Gastroesophageal sphincter (tissue), 3 donors: ENCODE results near the gene KL.

ENCODE experiments used
- EP300 ChIP-seq: sonication (generic); formaldehyde crosslinking; IDR thresholded peaks from one replicate; pipeline ENCODE4 v1.6.1; 2017; ENCODE audit warnings: antibody characterized with exemption, mild to moderate bottlenecking
- POLR2A ChIP-seq, 2 donors: fragments of 450-650 bp; IDR thresholded peaks; one replicate each; pipeline ENCODE4 v1.6.1; 2017; ENCODE audit warnings: antibody characterized with exemption in 2 of 2, mild to moderate bottlenecking in 2 of 2, moderate library complexity in 1 of 2
- POLR2AphosphoS5 ChIP-seq: sonication (generic); formaldehyde crosslinking; IDR thresholded peaks from one replicate; pipeline ENCODE4 v1.6.1; 2017; ENCODE audit warnings: antibody characterized with exemption
- TF ChIP-seq, protein P1 (sequence below), 4 experiments: fragments of 200-600 bp in 2 of 4; fragments of 450-650 bp in 2 of 4; sonication (generic) in 1 of 4; IDR thresholded peaks; one replicate each; pipeline ENCODE4 v1.5.1; 2017 to 2019; ENCODE audit warnings: antibody characterized with exemption in 4 of 4, mild to moderate bottlenecking in 2 of 4, moderate library complexity in 2 of 4

DNA sequence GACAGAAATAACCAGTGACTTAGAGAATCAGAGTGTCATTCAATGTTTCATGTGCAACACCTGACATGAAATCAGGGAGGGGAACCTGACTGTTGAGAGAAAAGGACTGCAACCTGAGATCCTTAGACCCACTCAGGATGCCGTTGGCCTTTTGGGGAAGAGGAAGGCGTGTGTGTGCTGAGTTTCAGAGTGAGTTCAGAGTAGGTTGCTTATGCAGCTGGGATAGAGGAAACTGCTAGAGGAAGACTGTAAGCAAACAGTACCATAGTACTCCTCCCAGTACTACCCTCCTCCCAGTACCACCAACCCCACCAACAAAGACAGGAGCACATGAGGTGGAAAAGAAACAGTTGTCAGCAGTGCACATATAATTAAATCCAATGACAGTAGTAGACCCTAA, 63.7 kb downstream of the KL start:
- TF ChIP-seq POLR2AphosphoS5, result no peak
- TF ChIP-seq, protein P1, sequence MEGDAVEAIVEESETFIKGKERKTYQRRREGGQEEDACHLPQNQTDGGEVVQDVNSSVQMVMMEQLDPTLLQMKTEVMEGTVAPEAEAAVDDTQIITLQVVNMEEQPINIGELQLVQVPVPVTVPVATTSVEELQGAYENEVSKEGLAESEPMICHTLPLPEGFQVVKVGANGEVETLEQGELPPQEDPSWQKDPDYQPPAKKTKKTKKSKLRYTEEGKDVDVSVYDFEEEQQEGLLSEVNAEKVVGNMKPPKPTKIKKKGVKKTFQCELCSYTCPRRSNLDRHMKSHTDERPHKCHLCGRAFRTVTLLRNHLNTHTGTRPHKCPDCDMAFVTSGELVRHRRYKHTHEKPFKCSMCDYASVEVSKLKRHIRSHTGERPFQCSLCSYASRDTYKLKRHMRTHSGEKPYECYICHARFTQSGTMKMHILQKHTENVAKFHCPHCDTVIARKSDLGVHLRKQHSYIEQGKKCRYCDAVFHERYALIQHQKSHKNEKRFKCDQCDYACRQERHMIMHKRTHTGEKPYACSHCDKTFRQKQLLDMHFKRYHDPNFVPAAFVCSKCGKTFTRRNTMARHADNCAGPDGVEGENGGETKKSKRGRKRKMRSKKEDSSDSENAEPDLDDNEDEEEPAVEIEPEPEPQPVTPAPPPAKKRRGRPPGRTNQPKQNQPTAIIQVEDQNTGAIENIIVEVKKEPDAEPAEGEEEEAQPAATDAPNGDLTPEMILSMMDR (IDR thresholded peaks at IDR 0.05), result no peak
- TF ChIP-seq EP300, result no peak
- no peak for TF ChIP-seq POLR2A (IDR thresholded peaks at IDR 0.05)
